GM10266 (cell line): ENCODE measurements around the gene DNAJB13.

Experiments used
- DNase-seq: peaks from one replicate; pipeline ENCODE4 v3.0.0; 2012; ENCODE audit errors: extremely low spot score
- CTCF ChIP-seq: IDR thresholded peaks from 2 replicates; pipeline ENCODE4 v1.5.1; 2012; ENCODE audit warnings: mild to moderate bottlenecking, low read depth; ENCODE audit not compliant: control insufficient read depth, insufficient read depth; ENCODE audit errors: missing control alignments

The DNAJB13 gene

DNA sequence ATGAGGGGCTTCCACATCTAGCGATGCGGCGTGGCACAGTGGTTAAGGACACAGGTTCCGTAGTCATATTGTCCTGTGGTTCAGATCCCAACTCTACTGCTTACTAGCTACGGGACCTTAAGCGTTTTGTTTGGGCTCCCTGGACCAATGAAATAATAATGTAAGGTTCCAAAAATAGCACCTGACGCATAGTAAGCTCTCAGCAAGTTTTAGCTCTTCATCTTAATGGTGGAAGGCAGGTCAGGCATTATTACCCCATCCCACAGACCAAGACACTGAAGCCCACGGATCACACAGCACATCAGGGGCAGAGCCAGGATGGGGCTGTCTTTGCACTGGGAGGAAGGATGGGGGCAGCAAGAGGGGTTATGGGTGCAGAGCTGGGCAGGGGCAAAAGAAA, 13.0 kb downstream of the DNAJB13 start:
- no peak for TF ChIP-seq CTCF
- no peak for DNase-seq

DNA sequence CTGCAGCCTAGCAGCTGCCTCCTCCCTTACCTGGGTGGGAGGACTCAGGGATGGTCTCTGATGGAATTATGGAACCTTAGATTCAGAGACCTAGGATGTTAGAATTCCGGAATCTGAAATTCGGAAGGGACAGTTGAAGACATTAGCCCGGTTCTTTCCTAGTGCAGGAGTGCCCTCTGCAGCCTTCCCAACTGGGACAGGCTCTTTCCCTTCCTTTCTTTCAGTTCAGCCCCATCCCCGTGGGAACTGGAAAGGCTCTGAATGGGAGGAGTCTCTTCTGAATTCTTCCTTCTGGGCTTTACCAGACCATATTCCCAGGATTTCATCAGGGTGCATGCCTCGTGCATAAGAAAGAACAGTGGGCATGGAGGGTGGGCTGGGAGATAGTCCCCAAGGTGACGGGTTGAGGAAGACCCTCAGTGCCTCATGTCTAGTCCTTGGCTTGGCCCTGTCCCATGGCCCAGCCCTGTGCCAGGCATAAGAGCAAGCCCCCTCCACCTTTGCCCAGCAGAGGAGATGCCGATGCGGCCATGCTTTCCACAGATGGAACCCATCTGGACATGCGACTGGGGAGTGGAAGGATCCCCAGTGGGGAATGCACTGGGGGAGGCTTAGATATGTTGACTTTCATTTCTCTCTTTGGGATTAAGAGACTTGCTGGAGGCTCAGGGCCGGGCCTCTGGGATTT, 14.4 kb downstream of the DNAJB13 start:
- no peak for DNase-seq
- no peak for TF ChIP-seq CTCF

DNA sequence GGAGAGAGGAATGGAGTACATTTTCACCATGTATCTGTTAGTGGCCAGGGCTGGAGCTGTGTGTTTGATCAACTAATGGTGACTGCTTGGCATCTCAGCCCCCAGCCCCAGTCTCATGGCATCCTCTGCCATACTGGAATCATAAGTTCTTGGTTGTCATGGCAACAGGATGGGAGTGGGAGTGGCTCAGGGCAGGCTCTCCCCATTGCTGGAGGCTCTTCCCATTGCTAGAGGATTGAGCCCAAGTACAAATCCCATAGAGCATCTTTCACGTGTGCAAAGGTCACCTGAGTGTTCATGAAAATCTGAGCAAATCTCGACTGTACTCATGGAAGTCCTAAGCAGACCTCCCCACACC, 14.9 kb downstream of the DNAJB13 start:
- DNase-seq: no peak
- no peak for TF ChIP-seq CTCF

- no peak for DNase-seq
- no peak for TF ChIP-seq CTCF
Measured at GRCh38 chr11:73968356-73968966, 17.6 kb downstream of the DNAJB13 start.

GRCh38 chr11:73969091-73969490, 18.3 kb downstream of the DNAJB13 start:
- DNase-seq: no peak
- no peak for TF ChIP-seq CTCF

DNA sequence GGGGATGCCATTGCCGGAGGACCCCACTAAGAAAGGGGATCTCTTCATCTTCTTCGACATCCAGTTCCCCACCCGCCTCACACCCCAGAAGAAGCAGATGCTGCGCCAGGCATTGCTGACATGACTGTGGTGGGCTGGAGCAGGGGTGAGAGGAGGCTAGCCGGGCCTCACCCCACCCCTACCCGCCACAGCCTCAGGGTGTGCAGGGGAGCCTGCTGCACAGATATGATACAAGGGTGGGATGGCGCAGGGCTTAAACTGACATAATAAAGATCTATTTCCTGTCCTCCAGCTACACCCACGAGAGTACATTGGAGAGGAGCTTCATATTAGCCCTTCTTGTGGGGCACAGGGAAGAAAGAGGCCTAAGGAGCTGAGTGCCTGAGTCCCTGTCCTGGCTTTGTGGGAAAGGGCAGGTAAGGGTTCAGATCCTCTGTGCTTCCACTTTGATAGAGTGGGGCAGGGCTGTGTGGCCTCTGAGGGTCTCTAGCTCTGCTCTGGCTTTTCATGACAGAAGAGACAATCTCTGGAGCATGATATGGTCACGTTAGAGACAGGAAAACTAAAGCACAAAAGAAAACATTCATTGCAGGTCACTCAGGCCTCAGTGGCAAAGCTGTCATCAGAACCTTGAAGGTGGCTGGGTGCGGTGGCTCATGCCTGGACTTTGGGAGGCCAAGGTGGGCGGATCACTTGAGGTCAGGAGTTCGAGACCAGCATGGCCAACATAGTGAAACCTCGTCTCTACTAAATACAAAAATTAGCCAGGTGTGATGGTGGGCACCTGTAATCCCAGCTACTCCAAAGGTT, 19.4 kb downstream of the DNAJB13 start:
- DNase-seq: no peak

More for the DNA sequence above, 19.4 kb downstream of the DNAJB13 start:
- TF ChIP-seq CTCF: no peak
